ENCODE measurements around the gene SOCS6.

Gene SOCS6

GRCh38 chr18:70289351-70290312 lies 787 bp downstream of the SOCS6 start:
- DNase-seq = no peak

- no peak for DNase-seq
Measured at GRCh38 chr18:70290482-70291294, 1.8 kb downstream of the SOCS6 start.

DNA sequence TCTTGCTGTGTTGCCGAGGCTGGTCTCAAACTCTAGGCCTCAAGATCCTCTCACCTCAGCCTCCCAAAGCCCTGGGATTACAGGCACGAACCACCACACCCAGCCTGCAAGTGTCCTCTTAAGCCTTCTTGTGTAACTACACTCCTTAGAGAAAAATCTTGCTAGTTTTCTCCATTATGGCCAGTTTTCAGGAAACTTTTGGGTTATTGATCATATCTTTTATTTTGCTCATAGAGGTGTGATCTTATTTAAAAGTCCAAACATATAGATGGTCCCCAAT lies 2.4 kb downstream of the SOCS6 start:
- DNase-seq = no peak

GRCh38 chr18:70292628-70293027 lies 3.8 kb downstream of the SOCS6 start:
- DNase-seq = no peak

DNA sequence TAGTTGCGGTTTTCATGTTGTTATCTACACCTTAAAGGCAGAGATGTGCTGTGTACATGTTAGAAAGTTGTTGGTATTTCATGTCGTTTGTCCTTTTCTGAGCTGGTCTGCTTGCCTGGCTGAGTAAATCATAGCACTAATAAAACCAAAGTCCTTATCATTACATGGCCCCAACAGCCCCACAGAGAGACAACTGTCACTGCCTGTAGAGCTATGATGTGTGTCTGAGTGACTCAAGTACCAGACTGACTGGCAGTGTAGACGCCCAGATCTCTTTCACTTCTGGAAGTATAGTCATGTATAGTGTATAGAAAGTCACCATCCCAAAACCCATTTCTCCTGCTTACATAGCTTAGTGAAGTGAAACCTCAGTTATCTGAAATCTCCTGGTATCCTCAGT lies 4.3 kb downstream of the SOCS6 start:
- DNase-seq = no peak

GRCh38 chr18:70294471-70295191 lies 5.8 kb downstream of the SOCS6 start:
- no peak for DNase-seq

DNA sequence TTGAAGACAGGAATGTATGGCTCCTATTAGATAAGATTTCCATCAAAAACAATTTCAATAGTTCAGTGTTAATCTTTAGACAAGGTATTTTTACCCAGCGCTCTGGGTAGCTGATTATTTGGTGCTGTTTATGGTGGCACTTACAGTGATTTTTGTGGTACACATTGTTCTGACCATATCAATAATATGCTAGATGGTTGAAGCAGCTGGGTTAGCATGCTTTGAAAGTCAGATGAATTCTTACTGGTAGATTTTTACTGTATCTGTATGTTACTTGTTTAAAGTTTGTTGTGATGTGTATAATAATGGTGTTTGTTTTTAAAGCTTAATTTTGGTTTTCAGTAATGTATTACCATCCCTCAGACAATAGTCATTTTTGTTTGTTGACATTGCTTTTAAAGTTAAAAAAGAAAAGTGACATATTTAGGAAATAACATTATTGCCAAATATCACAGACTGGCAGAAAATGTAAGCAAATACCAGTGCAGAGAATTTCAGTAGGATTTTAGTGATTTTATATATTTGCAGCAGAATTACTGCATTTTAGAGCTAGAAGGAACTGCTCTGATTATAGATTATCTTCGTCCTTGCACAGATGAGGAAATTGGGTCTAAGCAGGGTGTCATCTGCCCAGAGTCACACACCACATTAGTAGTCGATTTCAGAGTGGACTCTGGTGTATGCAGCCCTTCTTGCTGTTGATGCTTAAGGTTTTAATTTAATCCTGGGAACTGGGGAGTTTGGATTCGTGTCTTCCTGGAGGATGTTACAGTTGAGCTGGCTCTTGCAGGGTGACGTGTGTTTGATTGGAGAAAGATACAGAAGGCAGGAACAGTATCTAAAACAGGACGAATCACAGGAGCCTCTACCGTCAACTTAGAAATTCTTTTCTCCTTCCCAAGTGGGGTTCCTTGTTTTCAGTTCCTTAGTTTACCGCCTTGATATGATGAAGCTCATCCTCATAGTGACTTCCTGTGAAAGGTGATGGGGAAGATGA lies 6.6 kb downstream of the SOCS6 start:
- no peak for DNase-seq

GRCh38 chr18:70296289-70296688 lies 7.4 kb downstream of the SOCS6 start:
- DNase-seq = no peak

GRCh38 chr18:70296781-70297180 lies 7.9 kb downstream of the SOCS6 start:
- DNase-seq = no peak

DNA sequence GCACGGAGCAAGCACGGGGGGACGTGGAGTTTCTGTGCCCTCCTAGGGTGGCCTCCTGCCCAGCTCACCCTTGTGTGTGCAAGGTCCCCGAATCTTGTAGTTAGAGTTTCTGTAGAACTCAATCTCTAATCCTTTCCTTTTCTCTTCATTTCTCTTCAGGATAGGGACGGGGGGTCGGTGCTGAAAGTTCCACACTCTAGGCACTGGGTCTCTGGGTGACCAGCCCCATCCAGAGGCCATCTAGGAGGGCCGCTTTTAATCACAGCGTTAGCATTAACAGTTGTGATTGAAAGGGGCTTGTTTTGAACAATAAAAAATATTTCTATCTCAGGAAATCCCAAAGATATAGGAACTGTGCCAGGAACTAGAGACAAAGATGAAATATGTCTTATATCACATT lies 10.5 kb downstream of the SOCS6 start:
- no peak for DNase-seq

GRCh38 chr18:70301667-70302066 lies 12.8 kb downstream of the SOCS6 start:
- DNase-seq = no peak

- DNase-seq = no peak
Measured at GRCh38 chr18:70308555-70309294, 19.9 kb downstream of the SOCS6 start.

DNA sequence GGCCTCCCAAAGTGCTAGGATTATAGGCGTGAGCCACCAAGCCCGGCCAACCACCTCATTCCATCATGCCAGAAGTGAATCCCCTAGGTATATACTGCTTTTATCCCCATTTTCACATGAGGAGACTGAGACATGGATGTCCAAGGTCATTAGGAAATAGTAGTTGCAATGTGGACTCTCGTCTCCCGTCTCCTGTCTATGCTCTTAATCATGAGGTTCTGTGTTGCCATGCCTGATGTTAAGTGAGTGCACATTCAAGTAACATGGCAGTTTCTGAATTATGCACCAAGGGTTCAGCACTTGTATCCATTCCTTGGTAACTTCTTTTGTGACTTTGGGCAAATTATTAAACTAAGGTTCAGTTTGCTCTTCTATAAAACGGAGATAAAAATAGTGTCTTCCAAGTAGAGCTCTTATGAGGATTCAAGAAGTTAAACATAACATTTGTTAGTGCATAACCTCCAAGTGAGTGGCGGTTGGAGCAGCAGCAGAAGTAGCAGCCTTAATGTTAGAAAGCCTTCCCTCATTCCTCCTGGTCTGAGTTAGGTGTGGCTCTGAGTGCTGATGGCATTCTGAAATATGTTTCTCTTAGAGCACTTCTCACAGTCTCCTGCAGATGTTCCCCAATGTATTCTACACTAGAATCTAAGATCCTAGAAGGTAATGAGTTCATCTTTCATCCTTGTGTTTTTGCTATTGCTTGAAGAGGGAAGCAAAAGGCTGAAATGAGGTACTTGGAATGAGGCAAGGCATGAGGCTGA lies 21.9 kb downstream of the SOCS6 start:
- no peak for DNase-seq

- DNase-seq = no peak
Measured at GRCh38 chr18:70311726-70312125, 22.9 kb downstream of the SOCS6 start.

GRCh38 chr18:70313640-70314039 lies 24.8 kb downstream of the SOCS6 start:
- DNase-seq = no peak

GRCh38 chr18:70314151-70314782 lies 25.4 kb downstream of the SOCS6 start:
- no peak for DNase-seq

- no peak for DNase-seq
Measured at GRCh38 chr18:70319187-70319586, 30.3 kb downstream of the SOCS6 start.

DNA sequence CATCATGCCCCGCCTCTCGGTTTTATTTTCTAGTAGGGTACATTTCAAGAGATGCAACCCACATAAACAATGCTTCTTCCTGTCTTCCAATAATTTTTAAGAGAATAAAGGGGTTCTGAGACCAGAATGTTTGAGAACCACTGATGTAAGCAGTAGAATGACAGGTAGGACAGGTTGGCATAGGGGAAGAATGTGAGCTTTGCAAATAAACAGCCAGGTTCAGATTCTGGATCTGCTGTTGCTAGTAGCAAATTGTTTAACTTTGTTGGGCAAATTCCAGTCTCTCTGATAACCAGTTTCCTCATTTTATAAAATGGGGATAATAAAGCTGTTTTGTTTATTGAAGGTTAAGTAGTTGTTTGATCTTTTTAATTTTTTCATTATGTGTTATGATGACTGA lies 32.8 kb downstream of the SOCS6 start:
- DNase-seq = no peak

DNA sequence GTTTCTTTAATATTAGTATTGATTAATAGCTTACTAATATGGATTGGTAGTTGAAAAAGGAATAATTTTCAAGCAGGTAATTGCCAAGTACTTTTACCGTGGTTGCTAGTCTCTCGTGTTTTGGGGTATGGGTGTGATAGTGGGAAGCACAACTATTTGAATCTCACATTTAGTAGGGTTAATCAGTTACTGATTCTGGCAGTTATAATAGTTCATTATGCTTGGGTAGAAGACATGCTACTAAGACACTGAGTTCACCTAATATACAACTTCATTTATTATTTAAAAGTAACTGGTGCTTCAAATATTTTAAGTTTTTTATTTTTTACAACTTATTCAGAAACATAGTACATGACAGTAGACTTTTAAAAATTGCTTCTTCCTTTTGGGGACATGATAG lies 33.5 kb downstream of the SOCS6 start:
- no peak for DNase-seq

DNA sequence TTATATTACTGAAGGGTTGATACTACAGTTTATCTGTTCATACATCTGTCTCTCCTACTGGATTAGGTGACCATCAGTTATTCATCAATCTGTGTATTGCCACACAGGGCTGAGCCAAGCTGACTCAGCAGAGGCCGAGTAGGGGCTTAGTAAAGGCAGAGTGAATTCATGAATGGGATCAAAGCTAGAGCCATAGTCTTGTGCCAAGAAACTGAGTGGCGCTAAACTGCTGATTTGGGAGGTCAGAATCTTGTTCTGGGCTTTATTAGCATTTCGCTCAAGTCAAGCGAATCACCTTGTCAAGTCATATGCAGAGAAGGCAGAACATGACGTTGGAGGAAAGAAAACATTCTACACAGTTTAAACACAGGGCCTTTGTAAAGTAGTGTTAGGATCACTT lies 34.1 kb downstream of the SOCS6 start:
- DNase-seq = no peak
